Fibroblast of lung (primary cell): ENCODE results near the gene VEGFA. TPM values are rescaled to one million over a fixed set of nuclear protein-coding genes. Genes with fewer than 3 reads are reported as not detected.

Source experiments
- DNase-seq, 2 donors: peaks; one replicate each; pipeline versions ENCODE4 v3.0.0 to v3.0.0-alpha.2; 2010; ENCODE audit warnings: low read depth in 2 of 2
- H2AFZ ChIP-seq: 2 replicates; pipeline ENCODE4 v1.5.1; 2012; ENCODE audit warnings: low read length, control low read depth, inconsistent platforms
- H3K27ac ChIP-seq: 2 replicates; pipeline ENCODE4 v1.5.1; 2011; ENCODE audit warnings: low read length, control low read depth; ENCODE audit not compliant: insufficient read depth
- H3K27me3 ChIP-seq: 2 replicates; pipeline ENCODE4 v1.5.1; 2011; ENCODE audit warnings: mild to moderate bottlenecking, low read length; ENCODE audit not compliant: control insufficient read depth, insufficient read depth
- H3K36me3 ChIP-seq: 2 replicates; pipeline ENCODE4 v1.5.1; 2011; ENCODE audit warnings: low read length; ENCODE audit not compliant: control insufficient read depth, insufficient read depth
- H3K4me1 ChIP-seq: 2 replicates; pipeline ENCODE4 v1.5.1; 2011; ENCODE audit warnings: low read length; ENCODE audit not compliant: control insufficient read depth, insufficient read depth; ENCODE audit errors: extremely low read depth
- H3K4me2 ChIP-seq: 2 replicates; pipeline ENCODE4 v1.5.1; 2011; ENCODE audit warnings: low read length, control low read depth; ENCODE audit not compliant: insufficient read depth; ENCODE audit errors: extremely low read depth
- H3K4me3 ChIP-seq, 4 experiments: fragments of 200-600 bp in 1 of 4; sonication (generic) in 1 of 4; replicated peaks in 1 of 4; 2 replicates each; pipeline ENCODE4 v1.5.1; 2011 to 2016; ENCODE audit warnings: low read length in 4 of 4, low read depth in 3 of 4, mild to moderate bottlenecking in 3 of 4, control low read depth in 2 of 4, inconsistent platforms in 1 of 4, mixed read lengths in 1 of 4; ENCODE audit not compliant: insufficient read depth in 1 of 4; ENCODE audit errors: control extremely low read depth in 1 of 4
- H3K79me2 ChIP-seq: 2 replicates; pipeline ENCODE4 v1.5.1; 2012; ENCODE audit warnings: mild to moderate bottlenecking, low read length, inconsistent platforms; ENCODE audit not compliant: control insufficient read depth, insufficient read depth
- H3K9ac ChIP-seq: 2 replicates; pipeline ENCODE4 v1.5.1; 2011; ENCODE audit warnings: mild to moderate bottlenecking, low read length, control low read depth; ENCODE audit not compliant: insufficient read depth
- H3K9me3 ChIP-seq: 2 replicates; pipeline ENCODE4 v1.5.1; 2012; ENCODE audit warnings: low read depth, low read length; ENCODE audit not compliant: control insufficient read depth, insufficient read depth
- H4K20me1 ChIP-seq: 2 replicates; pipeline ENCODE4 v1.5.1; 2011; ENCODE audit warnings: low read length; ENCODE audit not compliant: control insufficient read depth, insufficient read depth; ENCODE audit errors: extremely low read depth
- EZH2 ChIP-seq: IDR thresholded peaks from 2 replicates; pipeline ENCODE4 v1.5.1; 2012; ENCODE audit warnings: low read length, control low read depth, mild to moderate bottlenecking; ENCODE audit errors: missing control alignments
- polyA plus RNA-seq, 2 donors: library from polyadenylated mRNA; depleted of rRNA in 1 of 2; stranded (reverse) in 1 of 2; unstranded in 1 of 2; fragments of >200 nt; gene quantifications; 2 replicates each; pipeline ENCODE4 v1.2.1, GENCODE V29; 2011 to 2012; ENCODE audit warnings: missing spikeins in 1 of 2
- total RNA-seq: library from RNA; depleted of rRNA; stranded (reverse); fragments of >200 nt; gene quantifications from 2 replicates; pipeline ENCODE4 v1.2.1, GENCODE V29; 2014
- TF ChIP-seq, protein P1 (sequence below), 2 donors: IDR thresholded peaks in 1 of 2; conservative IDR thresholded peaks in 1 of 2; 1 replicate in 1 of 2; 2 replicates in 1 of 2; pipeline ENCODE4 v1.5.1; 2011 to 2012; ENCODE audit warnings: low read length in 2 of 2, control low read depth in 1 of 2, inconsistent platforms in 1 of 2, low read depth in 1 of 2, mild to moderate bottlenecking in 1 of 2

The VEGFA gene
- total and polyA plus RNA-seq, 2 donors (not counting 1 experiment from before 2014, with no cell fraction given): 111 to 150 TPM

DNA sequence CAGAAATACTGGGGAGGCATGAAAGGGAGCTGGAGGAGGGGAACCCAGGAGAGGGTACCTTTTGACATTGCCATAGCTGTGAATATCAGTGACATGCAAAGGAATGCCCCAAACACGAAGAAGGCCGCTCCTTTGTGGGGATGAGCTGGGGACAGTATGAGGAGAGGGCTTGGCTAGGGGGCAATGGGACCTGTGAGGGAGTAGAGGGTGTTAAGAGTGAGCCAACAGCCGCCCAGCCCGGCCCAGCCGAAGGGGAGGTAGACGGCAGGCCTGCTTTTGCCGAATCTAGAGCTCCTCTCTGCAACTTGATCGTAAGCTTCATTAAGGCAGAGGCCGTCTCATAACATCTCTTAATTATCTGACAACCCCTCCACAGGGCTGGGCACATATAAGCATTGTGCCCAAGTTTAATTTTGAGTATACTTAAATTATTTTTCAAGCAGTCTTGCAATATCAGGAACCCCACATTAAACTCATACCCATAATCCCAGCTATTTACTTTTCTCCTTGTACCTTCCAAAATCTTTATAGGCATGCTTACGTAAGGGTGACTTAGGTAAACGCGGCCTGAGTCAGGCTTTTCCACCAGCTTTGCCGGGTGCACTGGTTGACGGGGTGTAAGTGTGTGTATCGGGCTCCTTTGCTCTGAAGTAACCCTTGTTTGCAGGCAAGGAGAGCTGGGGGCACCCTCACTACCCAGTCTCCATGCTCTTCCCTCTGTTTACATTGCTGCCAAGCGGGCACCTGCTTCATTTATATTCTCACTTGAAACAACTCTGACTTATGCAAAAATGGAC lies 24.9 kb upstream of the VEGFA start:
- no peak for TF ChIP-seq EZH2
- TF ChIP-seq, protein P1, sequence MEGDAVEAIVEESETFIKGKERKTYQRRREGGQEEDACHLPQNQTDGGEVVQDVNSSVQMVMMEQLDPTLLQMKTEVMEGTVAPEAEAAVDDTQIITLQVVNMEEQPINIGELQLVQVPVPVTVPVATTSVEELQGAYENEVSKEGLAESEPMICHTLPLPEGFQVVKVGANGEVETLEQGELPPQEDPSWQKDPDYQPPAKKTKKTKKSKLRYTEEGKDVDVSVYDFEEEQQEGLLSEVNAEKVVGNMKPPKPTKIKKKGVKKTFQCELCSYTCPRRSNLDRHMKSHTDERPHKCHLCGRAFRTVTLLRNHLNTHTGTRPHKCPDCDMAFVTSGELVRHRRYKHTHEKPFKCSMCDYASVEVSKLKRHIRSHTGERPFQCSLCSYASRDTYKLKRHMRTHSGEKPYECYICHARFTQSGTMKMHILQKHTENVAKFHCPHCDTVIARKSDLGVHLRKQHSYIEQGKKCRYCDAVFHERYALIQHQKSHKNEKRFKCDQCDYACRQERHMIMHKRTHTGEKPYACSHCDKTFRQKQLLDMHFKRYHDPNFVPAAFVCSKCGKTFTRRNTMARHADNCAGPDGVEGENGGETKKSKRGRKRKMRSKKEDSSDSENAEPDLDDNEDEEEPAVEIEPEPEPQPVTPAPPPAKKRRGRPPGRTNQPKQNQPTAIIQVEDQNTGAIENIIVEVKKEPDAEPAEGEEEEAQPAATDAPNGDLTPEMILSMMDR (conservative IDR thresholded peaks at IDR 0.05 in 1 of 2, IDR thresholded peaks at IDR 0.05 in 1 of 2; ENCODE audit: low read depth in 1 of 2, low read length in 2 of 2): no peak

DNA sequence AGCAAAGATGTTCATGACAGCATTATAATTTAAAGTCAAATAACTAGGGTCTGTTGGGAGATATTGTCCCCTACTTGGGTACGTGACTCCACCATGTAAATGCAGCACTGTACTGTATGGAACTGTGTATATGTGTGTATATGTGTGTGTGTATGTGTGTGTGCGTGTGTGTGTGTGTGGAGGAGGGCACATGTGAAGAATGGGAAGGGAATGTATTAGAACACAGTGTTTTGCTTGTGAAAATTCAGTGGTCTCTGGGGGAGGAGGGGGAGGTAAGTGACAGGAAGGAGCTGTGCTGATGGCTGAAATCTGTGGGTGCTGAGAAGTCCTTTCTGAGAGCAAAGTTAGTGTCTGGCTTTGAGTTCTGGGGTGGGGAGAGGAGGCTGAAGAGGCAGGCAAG lies 23.9 kb upstream of the VEGFA start:
- H4K20me1 ChIP-seq: no peaks in the 10 kb centered on the region
- H3K4me3 ChIP-seq: no peak overlapping the region
- no peak overlapping the region for H3K9ac ChIP-seq
- TF ChIP-seq, protein P1 (conservative IDR thresholded peaks at IDR 0.05 in 1 of 2, IDR thresholded peaks at IDR 0.05 in 1 of 2; ENCODE audit: low read depth in 1 of 2, low read length in 2 of 2): no peak
- no peak for TF ChIP-seq EZH2
- no peaks in the 10 kb centered on the region for H3K36me3 ChIP-seq
- no peak overlapping the region for H3K4me2 ChIP-seq
- H3K4me1 ChIP-seq: no peaks in the 10 kb centered on the region
- H3K9me3 ChIP-seq: no peaks in the 10 kb centered on the region
- no peak overlapping the region for H3K27ac ChIP-seq
- no peaks in the 10 kb centered on the region for H3K79me2 ChIP-seq
- H2AFZ ChIP-seq: no peak overlapping the region
- DNase-seq: no peak
- peaks cover 16% of the 10 kb centered on the region for H3K27me3 ChIP-seq

More for the DNA sequence above, 24.9 kb upstream of the VEGFA start:
- no peak overlapping the region for H3K4me3 ChIP-seq
- no peaks in the 10 kb centered on the region for H3K36me3 ChIP-seq
- H3K9me3 ChIP-seq: no peaks in the 10 kb centered on the region
- no peaks in the 10 kb centered on the region for H4K20me1 ChIP-seq
- H3K9ac ChIP-seq: no peak overlapping the region
- H3K79me2 ChIP-seq: no peaks in the 10 kb centered on the region
- peaks cover 16% of the 10 kb centered on the region for H3K27me3 ChIP-seq
- H3K4me1 ChIP-seq: no peaks in the 10 kb centered on the region
- H3K27ac ChIP-seq: no peak overlapping the region
- no peak for DNase-seq
- H2AFZ ChIP-seq: no peak overlapping the region
- H3K4me2 ChIP-seq: no peak overlapping the region

DNA sequence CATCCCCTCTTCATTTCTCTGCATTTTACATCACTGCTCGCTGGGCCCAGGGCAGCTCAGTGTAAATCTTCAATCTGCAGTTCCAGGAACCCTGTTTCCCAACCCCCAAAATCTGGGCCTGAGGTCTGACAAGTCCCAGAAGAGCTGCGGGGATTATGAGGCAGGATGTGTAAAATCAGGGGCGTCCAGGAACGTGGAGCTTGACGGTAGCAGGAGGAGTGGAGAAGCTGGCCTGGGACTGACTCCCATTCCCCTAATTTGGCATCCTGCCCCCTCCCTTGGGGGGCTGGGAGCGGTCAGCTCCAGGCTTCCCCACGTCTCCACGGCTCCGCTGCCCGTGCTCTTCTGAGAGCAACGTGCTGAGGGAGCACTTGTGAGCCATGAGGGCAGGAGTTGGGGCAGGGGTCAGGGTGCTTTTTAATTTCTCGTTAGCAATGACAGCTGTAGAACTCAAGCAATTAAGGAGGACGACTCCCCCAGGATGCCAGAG lies 23.4 kb upstream of the VEGFA start:
- Histone ChIP-seq H3K4me2 (no peak overlapping the region), H3K9me3 (no peaks in the 10 kb centered on the region), H3K79me2 (no peaks in the 10 kb centered on the region), H3K9ac (no peak overlapping the region), H3K4me1 (no peaks in the 10 kb centered on the region), H3K4me3 (no peak overlapping the region), H3K27ac (no peak overlapping the region), H3K27me3 (peaks cover 16% of the 10 kb centered on the region), H2AFZ (no peak overlapping the region), H4K20me1 (no peaks in the 10 kb centered on the region), H3K36me3 (no peaks in the 10 kb centered on the region)
- no peak for DNase-seq
- no peak for TF ChIP-seq EZH2
- TF ChIP-seq, protein P1 (conservative IDR thresholded peaks at IDR 0.05 in 1 of 2, IDR thresholded peaks at IDR 0.05 in 1 of 2; ENCODE audit: low read depth in 1 of 2, low read length in 2 of 2): no peak
